HG02870 (cell line): ENCODE results near the gene LSP1.
A peak's percentile ranks its signal among the peaks of the same experiment; 100 is the strongest.
"Not testable (repeated sequence)": the region's sequence is repeated elsewhere in the genome, so short reads cannot be mapped to it uniquely, and the experiment has no call there.

Experiments
- ATAC-seq: cut with Tn5 transposase; IDR thresholded peaks from one replicate; pipeline ENCODE4 v1.9.1; 2021; ENCODE audit warnings: mild to moderate bottlenecking, moderate library complexity; ENCODE audit not compliant: unreplicated experiment

LSP1 gene

DNA sequence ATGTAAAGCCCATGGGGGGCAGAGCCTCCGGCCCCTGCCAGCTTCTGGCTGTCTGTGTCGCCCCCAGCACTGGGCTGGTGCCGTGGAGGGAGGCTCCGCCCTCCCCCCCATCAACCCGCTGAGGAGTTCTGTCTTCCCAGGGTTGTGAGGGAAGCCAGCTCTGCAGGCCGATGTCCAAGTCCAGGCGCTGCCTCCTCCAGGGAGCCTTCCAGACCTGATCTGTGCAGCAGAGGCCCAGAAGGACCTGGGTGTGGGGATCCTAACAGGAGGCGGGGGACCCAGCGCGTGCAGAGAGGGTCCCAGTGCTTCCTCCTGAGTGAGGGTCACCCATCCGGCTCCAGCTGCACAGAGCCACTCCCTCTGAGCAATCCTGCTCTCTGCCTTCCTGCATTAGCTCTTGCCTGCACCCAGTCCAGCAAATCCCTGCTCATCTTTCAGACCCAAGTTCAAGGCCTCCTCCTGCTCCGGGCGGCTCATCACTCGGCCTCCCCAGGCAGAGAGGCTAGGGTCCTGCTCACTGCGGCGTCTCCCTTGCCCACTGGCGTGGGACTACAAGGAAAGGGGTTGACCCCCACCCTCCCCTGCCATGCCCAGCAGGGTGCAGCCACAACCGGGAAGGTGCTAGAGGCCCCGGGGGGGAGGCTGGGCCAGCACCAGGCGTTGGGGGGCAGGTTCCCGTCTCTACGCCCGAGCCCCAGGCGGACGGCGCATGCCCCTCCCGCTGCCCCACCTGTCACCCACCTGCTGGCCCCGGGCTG is 22.4 kb downstream of the LSP1 start:
- no peak for ATAC-seq

DNA sequence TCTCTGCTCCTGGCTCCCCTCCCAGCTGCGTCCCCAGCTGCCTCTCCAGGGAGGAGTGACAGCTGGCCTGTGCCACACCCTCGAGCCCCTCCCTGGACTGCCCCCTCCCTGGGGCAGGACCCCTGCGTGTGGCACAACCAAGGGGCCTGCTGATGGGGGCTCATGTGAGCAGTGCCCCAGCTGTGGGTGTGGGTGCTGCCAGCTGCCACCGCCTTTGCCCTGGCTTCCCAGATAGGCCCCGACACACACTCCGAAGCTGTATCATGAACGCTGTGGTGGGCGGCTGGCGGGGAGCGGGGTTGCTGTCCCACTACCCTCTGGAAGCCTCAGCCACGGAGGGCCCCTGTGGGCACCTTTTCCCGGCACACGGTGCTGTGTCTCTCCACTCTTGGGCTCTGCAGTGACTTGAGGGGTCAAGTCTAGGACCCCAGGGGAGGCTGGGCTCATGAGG is 23.0 kb downstream of the LSP1 start:
- not testable (repeated sequence) for ATAC-seq

DNA sequence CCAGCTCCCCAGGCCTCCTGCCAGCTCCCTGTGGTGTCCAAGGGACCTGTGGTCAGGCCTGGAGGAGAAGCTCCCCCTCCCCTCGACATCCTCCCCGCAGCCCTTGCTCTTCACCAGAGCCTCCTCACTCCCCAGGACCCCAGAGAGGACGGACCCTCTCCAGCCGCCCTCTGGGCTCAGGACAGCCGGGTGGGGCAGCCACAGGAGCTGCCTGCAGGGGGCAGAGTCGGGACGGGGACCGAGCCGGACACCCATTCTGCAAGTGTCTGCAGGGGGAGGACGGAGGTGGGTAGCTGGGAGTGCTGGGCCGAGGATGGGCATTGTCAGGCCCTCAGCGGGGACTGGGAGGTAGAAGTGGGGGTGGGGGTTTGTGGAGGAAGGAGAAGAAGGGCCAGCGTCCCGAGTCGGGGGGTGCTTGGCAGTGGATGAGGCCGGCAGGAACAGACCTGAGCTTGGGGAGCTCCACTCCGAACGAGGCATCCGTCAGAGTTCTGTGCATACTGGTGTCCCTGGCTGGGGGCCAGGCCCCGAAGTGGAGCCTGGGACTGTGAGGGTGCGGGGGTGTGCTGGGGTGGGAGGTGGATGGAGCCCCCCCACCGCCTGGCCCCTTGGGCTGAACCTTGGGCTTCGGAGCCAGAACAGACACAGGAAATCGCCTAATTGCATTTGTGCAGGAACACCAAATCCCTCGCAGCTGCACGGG is 23.6 kb downstream of the LSP1 start:
- no peak for ATAC-seq

DNA sequence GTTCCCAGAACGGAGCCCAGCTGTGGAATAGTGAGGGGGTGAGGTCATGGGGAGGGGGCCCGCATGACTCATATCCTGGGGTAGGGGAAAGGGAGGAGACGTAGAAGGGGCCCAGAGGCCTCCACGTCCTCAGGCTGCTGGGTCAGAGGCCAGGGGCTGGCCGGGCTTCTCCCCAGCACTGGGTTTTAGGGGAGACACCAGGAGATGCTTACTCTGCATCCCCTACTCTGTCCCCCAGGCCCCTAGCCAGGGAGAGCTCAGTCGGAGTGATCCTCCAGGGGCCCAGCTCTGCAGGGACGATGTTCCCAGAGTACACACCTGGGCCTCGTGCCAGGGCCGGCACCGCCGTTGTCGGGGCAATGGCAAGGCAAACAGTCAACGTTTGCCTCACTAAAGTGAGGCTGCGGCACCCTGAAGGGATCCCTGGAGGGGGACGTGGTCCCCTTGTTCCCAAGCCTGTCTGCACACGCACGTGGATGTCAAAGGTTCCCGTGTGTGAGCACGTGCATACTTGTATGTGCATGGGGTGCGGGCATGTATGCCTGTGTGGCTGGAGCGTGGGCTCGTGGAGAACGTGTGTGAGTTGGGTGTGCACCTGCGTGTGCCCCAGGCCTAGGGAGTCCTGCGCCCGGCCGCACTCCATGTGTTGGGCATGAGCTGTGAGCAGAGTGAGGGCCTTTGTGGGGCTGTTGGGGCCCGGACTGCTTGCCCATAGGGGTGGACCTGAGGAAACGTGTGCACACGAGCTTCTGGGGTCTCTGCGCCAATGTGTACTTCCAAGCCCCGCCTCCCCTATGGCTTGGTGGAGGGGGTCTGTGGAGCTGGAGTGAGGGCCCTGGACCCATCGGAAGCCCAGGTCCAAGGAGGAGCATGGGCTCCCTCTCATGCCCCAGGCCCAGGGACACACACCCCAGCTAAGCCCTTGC is 24.6 kb downstream of the LSP1 start:
- no peak for ATAC-seq

DNA sequence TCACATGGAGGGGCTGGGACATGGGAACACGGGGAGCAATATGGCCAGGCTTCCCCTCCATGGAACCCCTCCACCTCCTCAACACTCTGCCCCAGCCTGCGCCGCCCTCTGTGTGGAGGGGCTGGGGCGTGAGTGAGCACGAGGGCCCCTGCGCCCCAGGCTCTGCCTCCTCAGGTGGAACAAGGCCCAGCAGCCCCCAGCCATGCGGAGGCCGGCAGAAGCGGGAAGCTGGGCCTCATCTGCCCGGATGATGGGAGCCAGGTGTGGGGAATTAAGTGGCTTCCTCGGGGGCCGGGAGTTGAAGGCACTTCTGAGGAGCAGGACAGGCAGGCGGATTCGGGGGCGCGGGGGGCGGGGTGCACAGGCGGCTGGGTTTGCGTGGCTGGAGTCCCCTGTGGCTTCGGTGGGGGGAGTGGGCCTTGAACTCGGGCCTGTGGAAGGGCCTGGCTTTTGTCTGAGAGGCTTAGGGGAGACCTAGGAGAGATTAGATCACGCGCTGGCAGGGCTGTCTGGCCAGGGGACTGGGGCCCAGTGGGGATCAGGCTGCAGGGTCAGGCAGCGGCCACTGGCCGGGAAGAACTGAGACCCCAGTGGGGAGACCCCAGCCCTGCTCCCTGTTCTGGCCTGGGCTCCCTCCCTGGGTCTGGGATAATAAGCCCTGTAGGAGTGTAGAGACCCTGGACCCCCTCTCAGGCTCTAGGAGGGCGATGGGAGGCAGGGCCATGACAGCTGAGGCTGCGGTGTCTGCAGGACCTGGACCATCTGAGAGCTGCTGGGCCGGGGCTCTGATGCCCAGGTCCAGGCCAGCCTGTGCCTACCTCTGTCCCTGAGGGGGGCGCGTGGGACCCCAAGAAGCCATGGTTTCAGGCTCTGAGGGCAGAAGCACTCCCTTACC is 25.5 kb downstream of the LSP1 start:
- ATAC-seq = no peak

DNA sequence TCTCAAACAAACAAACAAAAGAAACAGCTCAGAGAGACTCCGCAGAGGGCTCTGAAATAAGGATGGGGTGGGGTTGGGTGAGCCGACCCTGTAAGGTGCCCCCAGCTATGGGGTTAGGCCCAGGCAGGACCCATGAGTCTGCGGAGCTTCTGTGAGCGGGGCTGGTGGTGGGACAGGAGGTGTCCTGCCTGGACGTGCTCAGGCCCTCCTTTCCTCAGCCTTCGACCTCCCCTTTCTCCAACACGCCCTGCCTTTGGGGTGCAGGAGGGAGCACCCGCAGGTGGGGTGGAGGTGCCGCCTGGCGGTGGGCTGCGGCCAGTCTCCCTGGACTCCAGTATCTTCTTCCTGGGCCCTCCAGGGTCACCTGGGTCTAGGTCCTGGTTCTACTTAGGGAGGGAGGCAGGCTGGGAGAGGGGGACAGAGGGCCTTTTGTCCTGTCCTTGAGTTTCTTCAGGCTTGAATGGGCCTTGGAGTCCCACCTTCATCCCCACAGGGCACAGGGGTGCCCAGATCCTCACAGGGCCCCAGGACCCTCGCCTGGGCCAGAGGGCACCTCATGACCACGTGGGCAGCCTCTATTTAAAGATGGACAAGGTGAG is 26.6 kb downstream of the LSP1 start:
- ATAC-seq = no peak

DNA sequence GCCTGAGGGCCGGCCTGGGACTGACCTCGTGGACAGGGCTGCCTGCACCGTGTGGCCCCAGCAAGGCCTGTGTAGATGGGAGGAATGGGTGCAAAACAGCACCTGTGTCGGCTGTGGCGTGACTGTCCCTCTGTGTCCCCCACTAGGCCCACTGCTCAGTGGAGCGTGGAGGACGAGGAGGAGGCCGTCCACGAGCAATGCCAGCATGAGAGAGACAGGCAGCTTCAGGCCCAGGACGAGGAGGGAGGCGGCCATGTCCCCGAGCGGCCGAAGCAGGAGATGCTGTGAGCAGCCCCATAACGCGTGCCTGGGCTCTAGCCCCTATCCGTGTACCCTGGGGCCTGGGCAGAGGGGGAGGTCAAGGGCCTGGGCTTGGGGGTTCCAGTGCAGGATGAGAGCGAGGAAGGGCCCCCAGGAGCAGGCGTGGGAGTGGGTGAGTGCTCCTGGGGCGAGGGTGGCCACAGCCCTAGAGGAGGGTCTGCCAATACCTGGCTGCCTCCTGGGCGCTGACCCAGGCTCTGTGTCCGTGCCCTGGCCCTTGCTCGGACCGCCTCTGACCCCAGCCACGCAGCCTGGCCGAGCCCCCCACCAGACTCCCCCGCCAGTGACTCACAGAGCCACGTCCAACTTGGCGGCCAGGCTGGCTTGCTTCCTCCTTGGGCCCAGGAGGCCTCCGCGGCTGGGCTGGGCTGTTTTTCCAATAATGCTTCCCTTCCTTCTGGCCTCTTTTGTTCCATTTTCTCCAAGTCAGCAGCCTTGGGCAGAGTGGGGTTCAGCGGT is 27.2 kb downstream of the LSP1 start:
- ATAC-seq = no peak

DNA sequence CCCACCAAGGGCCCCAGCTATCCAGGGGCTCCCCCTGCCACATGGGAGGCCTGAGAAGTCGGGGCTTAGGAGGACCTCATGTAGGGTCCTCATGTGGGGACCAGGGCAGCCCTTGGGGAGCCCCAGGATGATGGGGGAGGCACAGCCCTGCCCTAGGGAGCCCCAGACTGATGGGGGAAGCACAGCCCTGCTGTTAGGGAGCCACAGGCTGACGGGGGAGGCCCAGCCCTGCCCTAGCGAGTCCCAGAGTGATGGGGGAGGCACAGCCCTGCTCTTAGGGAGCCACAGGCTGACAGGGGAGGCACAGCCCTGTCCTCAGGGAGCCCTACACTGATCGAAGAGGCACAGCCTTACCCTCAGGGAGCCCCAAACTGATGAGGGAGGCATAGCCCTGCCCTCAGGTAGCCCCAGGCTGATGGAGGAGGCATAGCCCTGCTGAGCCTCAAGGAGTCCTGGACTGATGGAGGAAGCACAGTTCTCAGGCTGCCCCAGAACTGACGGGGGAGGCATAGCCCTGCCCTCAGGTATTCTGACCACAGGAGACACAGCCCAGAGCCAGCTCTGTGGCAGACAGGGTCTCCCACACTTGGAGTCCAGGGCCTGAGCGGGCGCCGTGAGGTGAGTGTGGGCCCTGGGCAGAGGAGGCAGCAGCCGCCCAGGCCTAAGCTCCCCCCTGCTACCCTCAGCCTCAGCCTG is 28.0 kb downstream of the LSP1 start:
- ATAC-seq = no peak

DNA sequence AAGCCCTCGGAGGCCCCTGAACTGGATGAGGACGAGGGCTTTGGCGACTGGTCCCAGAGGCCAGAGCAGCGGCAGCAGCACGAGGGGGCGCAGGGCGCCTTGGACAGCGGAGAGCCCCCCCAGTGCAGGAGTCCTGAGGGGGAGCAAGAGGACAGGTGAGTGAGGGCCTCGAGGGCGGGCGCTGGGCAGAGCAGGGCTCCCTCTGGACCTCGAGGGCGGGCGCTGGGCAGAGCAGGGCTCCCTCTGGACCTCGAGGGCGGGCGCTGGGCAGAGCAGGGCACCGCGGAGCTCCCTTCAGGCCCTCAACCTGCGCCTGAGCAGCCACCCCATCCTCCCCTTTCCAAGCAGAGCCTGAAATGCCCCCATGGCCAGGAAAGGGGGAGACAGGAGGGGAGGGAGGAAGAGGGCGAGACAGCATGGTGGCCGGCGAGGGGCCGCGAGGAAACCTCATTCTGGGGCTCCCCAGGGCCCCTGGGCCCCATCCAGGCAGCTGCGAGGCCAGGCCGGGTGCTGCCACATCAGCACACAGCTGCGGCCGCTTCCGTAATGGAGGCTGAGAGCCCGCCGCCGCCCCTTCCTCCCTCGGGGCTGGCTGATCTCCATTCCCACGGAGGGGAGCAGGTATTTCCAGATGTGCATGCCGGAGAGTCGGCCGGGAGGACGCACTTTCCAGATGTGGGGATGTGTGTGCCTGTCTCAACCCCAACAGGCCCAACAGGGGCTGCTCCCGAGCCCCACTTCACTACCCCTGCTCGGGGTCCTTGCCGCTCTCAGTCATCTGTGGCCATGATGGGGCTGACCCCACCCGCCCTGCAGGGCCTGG is 28.8 kb downstream of the LSP1 start:
- peak; percentile 18 for ATAC-seq

DNA sequence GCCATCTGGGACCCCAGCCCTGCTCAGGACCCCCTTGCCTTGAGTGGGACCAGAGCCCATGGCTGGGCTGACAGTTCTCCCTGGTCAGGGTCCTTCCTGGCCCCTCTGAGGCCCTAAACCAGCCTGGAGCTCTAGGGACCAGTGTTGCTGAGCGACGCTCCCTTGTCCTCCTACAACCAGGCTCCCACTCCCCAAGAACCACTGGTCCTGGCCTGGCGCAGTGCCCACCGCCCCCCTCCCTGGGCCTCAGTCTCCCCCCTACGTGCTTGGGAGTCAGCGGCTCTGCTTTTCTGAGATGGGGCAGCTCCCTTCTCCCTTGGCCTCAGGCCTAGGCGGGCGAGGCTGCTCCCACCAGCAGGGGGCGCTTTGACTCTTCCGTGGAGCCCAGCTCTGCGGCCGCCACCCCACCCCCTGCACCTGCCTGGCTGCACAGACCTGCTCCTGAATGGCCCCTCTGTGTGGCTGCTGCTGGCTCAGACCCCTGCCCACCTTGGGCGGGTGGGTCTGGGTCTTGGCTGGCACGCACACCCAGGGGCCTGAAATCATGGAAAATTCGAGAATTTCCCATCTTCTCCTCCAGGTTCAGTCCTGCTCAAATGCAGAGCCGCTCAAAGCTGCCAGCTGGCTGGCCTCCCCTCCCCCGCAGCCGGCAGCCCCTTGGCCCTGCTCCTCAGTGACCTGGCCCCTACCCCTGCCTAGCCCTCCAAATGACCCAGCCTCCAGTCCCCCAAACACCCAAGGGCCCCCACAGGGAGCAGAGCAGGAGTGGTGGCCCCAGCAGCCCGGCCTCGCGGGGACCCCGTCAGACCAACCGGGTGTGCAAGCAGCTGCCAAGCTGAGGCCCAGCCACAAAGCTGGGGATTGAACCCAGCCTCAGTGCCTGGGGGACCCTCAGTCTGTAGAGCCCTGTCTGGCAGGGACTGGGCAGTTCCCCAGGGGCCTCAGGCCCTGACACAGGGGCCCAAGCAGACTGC is 29.7 kb downstream of the LSP1 start:
- peak; percentile 47 for ATAC-seq

DNA sequence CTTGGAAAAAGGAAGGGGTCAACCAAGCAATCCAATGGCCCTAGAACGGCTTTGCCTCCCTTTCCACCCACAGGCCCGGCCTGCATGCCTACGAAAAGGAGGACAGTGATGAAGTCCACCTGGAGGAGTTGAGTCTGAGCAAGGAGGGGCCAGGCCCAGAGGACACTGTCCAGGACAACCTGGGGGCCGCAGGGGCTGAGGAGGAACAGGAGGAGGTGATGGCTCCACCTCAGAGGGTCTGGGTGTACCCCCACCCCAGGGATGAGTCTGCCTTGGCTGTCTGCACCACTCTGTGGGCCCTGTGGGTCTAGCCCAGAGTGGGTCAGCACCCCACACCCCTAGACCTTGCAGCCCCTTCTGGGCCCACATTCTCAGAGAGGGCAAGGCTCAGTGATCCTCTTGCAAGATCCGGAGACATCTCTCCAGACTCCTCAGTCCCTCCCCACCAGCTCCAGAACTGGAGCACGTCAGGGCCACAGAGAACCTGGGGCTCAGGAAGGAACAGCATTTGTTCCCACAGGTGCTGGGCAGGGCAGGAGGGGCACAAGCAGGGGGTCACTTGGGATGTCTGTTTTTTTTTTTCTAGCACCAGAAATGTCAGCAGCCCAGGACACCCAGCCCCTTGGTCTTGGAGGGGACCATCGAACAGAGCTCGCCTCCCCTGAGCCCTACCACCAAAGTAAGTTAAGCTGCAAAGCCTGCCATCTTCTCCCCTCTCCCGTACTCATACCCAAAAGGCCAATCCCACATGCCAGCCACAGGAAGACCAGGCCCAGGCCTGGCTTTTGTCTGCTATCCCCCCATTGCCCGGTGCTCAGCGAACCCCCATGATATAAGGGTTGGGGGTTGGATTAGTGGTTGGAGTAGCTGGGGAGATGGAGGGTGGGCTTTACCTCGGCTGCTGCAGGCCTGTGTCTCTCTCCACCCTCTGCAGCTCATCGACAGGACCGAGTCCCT is 30.7 kb downstream of the LSP1 start:
- no peak for ATAC-seq

DNA sequence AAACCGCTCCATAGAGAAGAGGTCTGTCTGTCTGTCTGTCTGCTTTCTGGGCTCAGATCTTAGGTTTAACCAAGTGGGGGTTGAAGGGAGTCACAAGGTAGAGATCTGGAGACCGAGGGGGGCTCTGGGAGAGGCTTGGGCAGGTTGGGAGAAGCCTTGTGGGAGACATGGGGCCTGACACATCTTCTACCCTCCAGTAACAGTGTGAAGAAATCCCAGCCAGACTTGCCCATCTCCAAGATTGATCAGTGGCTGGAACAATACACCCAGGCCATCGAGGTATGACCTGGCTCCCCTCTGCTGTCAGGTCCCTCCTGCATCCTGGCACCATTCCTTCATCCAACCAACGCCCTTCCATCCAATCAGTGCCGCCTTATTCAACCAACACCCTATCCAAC is 31.4 kb downstream of the LSP1 start:
- no peak for ATAC-seq

DNA sequence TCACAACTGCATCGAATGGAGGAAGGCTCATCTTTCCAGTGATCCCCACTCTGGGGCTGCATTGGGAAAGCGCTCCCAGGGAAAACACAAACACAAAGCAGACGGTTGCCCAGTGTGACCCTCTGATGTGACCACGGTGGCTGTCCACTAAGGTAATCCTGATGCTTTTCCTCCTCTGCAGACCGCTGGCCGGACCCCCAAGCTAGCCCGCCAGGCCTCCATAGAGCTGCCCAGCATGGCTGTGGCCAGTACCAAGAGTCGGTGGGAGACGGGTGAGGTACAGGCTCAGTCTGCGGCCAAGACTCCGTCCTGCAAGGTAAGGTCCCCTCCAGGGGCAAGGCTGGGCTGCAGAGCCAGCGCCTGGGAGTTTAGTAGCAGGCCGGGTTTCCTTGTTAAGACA is 33.7 kb downstream of the LSP1 start:
- ATAC-seq = not testable (repeated sequence)

DNA sequence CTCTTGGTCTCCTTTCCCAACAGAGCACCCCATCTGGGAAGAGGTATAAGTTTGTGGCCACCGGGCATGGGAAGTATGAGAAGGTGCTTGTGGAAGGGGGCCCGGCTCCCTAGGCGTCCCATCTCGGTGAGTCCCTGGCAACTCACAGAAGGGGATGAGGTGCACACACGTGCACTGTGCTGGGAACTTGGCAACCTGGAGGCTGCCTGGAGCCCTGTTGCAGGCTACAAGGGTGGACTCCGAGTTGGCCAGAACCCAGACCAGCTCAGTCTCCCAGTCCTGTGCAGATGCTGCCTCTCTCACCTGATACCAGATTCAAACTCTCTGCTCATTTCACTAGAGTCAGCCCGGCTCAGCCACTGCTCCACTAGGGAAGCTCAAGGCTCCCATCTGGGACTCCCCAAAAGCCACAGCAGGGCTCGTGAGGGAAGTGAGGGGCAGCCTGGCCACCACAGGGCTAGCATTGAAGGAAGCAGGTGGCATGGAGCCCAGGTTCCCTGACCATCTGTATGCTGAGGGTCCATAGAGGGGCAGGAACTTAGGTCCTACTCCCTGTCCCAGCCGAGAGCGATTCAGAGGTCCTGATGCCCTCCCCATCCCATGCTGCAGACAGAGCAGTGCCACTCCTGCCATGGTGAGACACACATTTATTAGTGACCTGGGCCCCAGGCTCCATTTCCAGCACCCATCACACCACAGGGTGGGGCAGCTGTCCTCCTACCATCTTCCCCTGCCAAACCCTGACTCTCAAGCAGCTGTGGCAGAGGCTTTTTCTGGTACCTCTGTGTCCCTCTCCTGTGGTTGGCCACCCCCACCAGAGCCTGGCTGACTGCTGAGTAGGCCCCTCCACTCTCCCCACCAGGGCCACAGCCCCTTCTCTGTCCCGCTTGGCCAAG is 34.8 kb downstream of the LSP1 start:
- no peak for ATAC-seq
